ENCODE measurements around the gene THUMPD2.

THUMPD2 gene

GRCh38 chr2:39715822-39716221, 63.2 kb downstream of the THUMPD2 start:
- DNase-seq = no peak

- DNase-seq = no peak
Observed at GRCh38 chr2:39715095-39715494, 64.0 kb downstream of the THUMPD2 start.

GRCh38 chr2:39712953-39713352, 66.1 kb downstream of the THUMPD2 start:
- no peak for DNase-seq

- no peak for DNase-seq
Observed at GRCh38 chr2:39710807-39711206, 68.3 kb downstream of the THUMPD2 start.

- DNase-seq = no peak
Observed at GRCh38 chr2:39708003-39708402, 71.1 kb downstream of the THUMPD2 start.

GRCh38 chr2:39706945-39707344, 72.1 kb downstream of the THUMPD2 start:
- DNase-seq = no peak

GRCh38 chr2:39706312-39706711, 72.7 kb downstream of the THUMPD2 start:
- DNase-seq = no peak

GRCh38 chr2:39705638-39706037, 73.4 kb downstream of the THUMPD2 start:
- DNase-seq = no peak

- no peak for DNase-seq
Observed at GRCh38 chr2:39704540-39704939, 74.5 kb downstream of the THUMPD2 start.

- DNase-seq = no peak
Observed at GRCh38 chr2:39703181-39703872, 75.7 kb downstream of the THUMPD2 start.

GRCh38 chr2:39701137-39701536, 77.9 kb downstream of the THUMPD2 start:
- DNase-seq = no peak

GRCh38 chr2:39697454-39697853, 81.6 kb downstream of the THUMPD2 start:
- DNase-seq = no peak

- DNase-seq = no peak
Observed at GRCh38 chr2:39696838-39697237, 82.2 kb downstream of the THUMPD2 start.

GRCh38 chr2:39696101-39696553, 82.9 kb downstream of the THUMPD2 start:
- DNase-seq = no peak

- no peak for DNase-seq
Observed at GRCh38 chr2:39693245-39693644, 85.8 kb downstream of the THUMPD2 start.

- no peak for DNase-seq
Observed at GRCh38 chr2:39689876-39690275, 89.2 kb downstream of the THUMPD2 start.

- peak; percentile 65 for DNase-seq
Observed at GRCh38 chr2:39689272-39689841, 89.7 kb downstream of the THUMPD2 start.

GRCh38 chr2:39688181-39688580, 90.9 kb downstream of the THUMPD2 start:
- no peak for DNase-seq

- no peak for DNase-seq
Observed at GRCh38 chr2:39686456-39686855, 92.6 kb downstream of the THUMPD2 start.
